ENCODE results near the gene WDR4.
"Not testable (repeated sequence)": the region's sequence is repeated elsewhere in the genome, so short reads cannot be mapped to it uniquely, and the experiment has no call there.

WDR4 gene

DNA sequence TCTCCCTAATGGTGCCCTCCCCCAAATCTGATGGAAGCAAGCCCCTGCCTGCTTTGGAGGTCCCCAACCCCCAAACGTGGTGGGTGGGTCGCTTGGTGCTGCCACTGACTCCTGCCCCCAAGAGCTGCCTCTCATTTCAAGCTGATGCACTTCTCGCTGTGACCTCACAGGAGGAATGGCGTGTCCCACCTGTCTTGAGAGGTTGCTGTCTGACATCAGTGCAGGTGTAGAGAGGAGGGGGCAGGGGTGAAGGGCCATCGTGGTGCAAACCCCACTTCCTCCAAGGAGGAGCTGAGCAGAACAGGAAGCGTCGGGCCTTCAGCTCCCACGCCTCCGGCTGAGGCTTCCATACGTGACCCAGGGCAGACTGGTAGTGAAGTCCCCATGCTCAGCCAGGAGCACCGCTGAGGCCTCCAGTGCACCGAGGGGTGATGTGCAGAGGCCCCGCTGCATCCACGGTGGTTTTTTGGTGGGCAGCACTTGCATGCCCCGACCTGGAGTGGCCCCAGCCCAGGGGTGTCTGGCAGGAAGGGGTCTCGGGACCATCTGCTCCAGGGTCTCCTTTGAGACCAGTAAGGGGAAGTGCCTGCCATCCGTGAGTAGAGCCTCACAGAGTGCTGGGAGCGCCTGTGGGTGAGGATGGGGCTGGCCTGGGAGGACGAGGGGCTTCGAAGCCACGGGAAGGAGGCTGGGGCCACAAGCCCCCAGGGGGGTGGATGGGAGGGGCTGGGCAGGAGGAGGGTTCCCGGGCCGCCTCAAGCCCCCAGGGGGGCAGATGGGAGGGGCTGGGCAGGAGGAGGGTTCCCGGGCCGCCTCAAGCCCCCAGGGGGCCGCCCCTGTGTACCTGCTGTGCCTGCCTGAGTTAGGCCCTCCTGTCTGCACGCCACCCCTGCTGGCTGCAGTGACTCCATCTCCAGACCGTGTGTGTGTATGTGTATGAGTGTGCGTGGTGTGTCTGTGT is 39.8 kb downstream of the WDR4 start:
- DNase-seq (ENCODE audit: low read depth): no peak

GRCh38 chr21:42838212-42838690 is 41.1 kb downstream of the WDR4 start:
- DNase-seq (ENCODE audit: low read depth): not testable (repeated sequence)

DNA sequence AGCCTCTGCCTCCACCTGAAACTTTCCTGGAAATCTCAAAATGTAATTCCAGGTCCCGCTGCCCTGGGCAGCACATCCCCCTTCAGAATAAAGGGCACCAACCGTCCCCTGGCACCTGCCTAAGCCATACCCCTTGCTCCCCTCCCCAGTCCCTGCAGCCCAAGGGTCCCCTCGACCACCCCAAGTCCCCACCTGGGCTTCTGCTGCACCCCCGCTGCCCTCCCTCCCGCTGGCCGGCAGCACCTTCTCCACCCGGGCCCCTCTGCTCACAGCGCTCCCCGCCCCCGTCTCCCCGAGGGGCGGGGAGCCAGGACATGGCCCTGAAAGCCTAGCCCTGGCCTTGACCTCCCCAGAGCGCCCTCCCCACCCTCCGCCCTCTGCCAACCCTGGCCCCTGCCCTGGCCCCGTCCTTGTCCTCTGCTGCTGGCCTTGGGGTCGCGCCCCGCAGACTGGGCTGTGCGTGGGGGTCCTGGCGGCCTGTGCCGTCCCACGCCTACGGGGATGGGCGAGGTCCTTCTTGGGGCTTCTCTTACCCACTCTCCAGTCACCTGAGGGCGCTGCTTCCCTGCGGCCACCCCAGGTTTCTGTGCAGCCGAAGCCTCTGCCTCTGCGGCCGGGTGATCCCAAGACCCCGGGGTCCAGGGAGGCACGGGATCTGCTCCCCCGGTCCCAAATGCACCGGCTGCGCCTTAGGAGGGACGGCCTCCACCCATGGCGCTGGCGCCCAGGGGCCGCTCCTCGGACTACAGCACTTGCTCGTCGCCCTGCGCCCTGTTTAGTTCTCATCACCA is 41.7 kb downstream of the WDR4 start:
- DNase-seq (ENCODE audit: low read depth): no peak

DNA sequence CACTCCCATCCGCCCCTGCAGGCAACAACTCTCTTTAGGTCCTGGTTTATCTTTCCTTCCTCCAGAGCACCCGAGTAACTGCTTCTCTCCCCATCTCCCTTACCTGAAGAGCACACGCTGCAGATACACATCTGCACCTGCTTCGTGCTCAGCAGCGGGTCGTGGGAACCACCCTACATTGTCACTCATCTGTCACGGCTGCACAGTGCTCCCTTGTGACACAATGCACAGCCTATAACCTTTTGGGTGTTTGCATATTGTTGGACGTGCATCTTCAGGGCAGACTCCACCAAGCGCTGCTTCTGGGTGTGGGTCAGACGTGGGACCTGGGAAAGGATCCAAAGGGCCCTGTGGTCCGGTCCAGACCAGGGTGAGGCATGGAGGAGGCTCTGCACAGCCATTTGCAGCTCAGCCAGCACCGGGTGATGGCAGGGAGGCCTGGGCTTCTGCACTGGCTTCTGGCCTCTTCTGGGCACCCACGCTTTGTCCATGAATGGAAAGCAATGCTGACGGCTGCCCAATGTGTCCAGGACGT is 42.5 kb downstream of the WDR4 start:
- no peak for DNase-seq (ENCODE audit: low read depth)

DNA sequence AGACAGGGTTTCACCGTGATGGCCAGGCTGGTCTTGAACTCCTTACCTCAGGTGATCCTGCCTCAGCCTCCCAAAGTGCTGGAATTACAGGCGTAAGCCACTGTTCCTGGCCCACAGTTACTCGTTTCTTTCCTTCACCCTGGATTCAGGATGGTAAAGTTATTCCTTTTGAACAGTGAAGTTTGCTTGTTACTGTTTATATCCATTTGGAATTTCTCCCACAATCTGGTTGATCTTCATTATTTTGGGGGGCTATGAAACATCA is 43.0 kb downstream of the WDR4 start:
- DNase-seq (ENCODE audit: low read depth): no peak

DNA sequence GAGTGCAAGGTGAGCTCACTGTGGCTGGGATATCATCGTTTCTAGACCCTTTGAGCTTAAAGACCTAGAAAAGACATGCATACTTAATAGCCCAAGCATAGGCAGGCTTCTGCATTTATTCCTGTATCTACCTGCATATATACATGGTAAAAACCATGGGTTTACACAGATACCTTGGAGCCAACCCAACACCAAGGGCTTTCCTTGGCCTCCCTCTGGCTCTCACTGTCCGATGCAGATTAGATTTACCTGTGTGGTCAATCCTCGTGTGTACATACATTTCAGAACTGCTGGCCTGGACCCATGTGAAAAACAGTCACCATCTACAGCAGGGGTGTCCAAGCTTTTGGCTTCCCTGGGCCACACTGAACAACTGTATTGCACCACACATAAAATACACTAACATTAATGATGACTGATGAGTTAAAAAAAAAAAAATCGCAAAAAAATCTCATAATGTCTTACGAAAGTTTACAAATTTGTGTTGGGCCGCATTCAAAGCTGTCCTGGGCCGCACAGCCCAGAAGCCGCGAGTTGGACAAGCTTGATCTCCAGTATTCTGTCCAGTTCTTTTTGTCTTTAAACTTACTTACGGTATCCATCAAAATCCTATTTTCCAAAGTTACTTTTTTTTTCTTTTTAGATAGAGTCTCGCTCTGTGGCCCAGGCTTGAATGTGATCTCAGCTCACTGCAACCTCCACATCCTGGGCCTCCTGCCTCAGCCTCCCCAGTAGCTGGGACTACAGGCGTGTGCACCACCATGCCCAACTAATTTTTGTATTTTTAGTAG is 43.5 kb downstream of the WDR4 start:
- no peak for DNase-seq (ENCODE audit: low read depth)

DNA sequence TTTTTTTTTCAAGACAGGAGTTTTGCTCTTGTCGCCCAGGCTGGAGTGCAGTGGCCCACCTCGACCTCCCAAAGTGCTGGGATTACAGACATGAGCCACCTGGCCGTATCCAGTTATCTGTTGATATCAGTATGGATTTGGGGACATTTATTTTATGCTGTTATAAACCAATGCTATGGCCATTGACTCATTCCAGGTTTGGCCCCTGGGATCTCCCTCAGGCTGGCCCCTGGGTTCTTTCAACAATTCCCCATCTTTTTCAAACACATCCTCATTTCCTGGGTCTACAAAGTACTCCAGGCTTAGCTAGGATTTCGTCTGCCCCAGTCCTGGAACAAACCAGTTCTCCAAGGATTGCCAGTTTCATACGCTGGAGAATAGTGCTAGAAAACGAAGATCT is 44.1 kb downstream of the WDR4 start:
- DNase-seq (ENCODE audit: low read depth): no peak

- DNase-seq (ENCODE audit: low read depth): no peak
These were observed 44.6 kb downstream of the WDR4 start for GRCh38 chr21:42834726-42835191.

DNA sequence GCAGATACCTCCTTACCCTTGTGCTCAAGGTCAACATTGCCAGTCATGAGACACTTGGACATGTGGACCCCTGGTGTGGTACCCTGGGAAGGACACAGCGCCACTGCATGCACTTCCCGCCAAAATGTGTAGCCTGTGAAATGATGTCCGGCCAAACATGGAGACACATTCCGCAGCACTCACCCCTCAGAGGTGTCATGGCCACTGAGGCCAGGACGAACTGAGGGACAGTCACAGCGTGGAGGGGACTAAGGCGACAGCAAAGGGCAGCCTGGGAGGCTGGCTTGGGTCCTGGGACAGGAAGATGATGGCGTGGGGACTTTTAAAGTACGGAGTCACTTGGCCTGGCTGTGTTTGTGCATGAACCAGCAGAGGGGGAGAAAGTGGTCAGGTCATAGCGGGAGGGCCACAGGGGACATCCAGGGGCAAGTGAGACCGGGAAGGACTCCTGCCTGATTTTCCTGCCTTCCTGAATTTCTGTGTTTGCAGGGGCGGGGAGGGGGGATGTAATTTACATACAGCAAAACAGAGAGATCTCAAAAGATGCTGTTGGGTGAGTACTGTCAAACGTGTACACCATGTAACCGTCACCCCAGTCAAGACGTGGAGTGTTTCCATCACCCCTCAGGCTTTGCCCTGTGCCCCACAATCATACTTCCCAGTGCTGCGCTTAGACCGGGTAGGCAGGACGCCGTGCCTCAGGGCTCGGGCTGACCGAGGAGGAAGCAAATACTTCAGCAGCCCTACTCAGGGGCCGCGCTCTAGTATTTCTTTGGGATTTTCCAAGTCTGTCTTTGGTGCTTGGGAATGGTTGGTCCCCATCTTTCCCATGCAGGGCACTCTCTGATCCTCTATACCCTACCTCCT is 45.2 kb downstream of the WDR4 start:
- DNase-seq (ENCODE audit: low read depth): no peak

DNA sequence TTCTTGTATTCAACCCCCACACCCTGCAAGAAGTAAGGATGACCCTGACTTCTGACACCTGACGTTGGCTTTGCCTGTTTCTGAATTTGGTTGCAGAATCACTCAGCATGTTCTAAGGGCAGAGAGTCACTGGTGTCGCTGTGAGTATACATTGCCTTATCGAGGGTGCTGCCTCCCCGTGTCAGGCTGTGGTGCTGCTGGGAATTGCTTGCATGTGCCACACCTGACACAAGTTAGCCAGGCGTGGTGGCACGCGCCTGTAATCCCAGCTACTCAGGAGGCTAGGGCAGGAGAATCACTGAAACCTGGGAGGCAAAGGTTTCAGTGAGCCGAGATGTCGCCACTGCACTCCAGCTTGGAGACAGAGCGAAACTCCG is 45.9 kb downstream of the WDR4 start:
- DNase-seq (ENCODE audit: low read depth): no peak

DNA sequence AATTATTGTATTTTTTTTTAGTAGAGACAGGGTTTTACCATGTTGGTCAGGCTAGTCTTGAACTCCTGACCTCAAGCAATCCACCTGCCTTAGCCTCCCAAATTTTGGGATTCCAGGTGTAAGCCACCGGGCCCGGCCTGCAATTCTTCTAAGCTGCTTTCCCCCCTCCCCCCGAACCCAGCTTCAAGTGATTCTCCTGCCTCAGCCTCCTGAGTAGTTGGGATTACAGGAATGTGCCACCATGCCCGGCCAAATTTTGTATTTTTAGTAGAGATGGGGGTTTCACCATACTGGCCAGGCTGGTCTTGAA is 47.1 kb downstream of the WDR4 start:
- DNase-seq (ENCODE audit: low read depth): not testable (repeated sequence)

DNA sequence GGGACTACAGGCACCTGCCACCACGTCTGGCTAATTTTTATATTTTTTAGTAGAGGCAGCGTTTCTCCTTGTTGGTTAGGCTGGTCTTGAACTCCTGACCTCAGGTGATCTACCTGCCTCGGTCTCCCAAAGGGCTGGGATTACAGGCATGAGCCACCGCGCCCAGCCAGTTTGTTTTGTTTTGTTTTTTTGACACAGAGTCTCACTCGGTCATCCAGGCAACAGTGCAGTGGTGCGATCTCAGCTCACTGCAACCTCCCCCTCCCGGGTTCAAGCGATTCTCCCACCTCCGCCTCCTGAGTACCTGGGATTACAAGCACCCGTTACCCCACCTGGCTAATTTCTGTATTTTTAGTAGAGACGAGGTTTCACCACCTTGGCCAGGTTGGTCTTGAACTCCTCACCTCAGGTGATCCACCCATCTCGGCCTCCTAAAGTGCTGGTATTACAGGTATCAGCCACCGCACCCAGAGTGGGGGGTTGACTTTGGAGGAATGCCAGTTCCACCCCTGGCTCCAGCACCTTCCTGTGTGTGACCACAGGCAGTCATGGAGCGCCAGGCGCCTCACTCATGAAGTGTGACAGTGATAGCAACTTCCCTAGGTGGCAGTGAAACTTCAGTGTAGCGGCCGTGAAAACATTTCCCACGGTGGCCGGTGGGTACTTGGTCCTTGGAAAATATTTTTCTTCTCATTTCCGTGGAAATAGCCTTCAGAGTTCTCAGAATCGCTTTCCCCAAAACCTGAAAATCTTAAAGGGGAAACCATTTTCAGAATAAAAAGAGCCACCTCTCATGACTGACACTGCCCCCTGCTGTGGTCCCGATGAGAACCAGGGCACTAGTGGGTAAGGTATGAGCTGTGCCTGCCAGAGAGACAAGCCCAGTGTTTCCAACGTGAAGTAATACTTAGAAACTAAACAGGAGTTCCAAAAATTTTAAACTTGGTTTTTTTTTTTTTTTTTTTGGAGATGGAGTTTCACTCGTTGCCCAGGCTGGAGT is 48.6 kb downstream of the WDR4 start:
- no peak for DNase-seq (ENCODE audit: low read depth)

GRCh38 chr21:42829954-42830353 is 49.4 kb downstream of the WDR4 start:
- no peak for DNase-seq (ENCODE audit: low read depth)

GRCh38 chr21:42829417-42829816 is 49.9 kb downstream of the WDR4 start:
- DNase-seq (ENCODE audit: low read depth): no peak

DNA sequence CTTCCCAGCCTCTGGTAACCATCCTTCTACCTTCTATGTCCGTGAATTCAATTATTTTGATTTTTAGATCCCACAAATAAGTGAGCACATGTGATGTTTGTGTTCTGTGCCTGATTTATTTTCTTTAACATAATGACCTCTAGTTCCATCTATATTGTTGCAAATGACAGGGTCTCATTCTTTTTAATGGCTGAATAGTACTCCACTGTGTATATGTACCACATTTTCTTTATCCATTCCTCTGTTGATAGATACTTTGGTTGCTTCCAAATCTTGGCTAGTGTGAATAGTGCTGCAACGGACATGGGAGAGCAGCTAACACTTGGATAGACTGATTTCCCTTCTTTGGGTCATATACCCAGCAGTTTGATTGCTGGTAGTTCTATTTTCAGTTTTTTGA is 51.8 kb downstream of the WDR4 start:
- no peak for DNase-seq (ENCODE audit: low read depth)

DNA sequence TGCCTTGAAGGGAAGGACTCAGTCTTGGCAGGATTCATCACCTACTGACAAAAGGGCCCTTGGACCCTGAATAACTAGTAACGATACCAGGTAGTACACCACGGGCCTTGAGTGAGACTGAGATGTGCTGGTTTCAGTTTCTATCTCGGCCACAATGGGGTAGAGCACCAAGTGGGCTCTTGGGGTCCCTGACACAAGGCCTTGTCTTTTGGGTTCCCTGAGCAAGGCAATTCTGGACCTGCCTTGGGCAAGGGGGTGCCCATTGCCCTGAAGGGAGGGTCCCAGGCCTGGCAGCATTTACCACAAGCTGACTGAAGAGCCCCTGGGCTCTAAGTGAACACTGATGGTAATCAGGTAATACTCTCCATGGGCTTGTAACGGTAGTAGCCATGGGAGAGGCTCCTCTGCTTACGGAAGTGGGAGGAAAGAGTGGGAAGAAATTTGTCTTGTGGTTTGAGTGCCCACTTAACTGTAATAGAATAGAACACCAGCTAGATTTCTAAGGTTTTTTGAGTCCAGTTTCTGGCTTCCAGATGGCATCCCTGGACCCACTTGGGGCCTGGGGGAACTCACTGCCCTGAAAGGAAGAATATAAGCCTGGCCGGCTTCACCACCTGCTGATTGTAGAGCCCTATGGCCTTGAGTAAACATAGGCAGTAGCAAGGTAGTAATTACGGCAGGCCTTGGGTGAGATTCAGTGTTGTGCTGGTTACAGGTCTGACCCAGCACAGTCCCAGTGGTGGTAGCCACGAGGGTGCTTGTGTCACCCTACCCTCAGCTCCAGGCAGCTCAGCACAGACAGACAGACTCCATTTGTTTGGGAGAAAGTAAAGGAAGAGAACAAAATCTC is 58.5 kb downstream of the WDR4 start:
- no peak for DNase-seq (ENCODE audit: low read depth)

DNA sequence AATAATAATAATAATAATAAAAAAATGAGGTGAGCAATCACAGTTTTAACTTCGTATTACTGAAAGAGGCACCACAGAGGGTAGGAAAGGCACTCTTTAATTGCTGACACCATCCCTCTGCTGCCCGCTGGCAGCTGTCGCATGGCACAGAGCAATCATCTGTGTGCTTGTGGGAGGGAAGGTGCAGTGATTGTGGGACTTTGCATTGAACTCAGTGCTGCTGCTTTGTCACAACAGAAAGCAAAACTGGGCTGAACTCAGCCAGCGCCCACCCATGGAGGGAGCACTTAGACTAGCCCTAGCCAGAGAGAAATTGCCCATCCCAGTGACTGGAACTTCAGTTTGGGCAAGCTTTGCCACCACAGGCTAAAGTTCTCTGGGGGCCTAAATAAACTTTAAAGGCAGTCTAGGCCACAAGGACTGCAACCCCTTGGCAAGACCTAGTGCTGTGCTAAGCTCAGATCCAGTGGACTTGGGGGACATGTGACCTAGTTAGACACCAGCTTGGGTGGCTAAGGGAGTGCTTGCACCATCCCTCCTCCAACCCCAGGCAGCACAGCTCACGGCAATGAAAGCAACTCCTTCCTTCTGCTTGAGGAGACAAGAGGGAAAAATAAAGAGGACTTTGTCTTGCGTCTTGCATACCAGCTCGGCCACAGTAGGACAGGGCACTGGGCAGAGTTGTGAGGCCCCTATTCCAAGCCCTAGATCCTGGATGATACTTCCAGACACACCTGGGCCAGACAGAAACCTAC is 59.3 kb downstream of the WDR4 start:
- no peak for DNase-seq (ENCODE audit: low read depth)

GRCh38 chr21:42818328-42818749 is 61.0 kb downstream of the WDR4 start:
- DNase-seq (ENCODE audit: low read depth): no peak

Data from stimulated activated CD8-positive, alpha-beta memory T cell treated with anti-CD3 and anti-CD28 coated beads, Interleukin-7, amount 100 ng/mL, for 24 hours (primary cell).